Stimulated activated naive CD8-positive, alpha-beta T cell treated with anti-CD3 and anti-CD28 coated beads, Interleukin-15, Interleukin-2, amounts not matched to agents 100 ng/mL and 50 ng/mL, for 24 hours (primary cell): Measurements from ENCODE around the gene RBM20.
A peak's percentile ranks its signal among the peaks of the same experiment; 100 is the strongest.

Experiments
- H3K27ac Mint-ChIP-seq: one replicate; pipeline ENCODE4 v1.8.0; 2021; ENCODE audit warnings: mild to moderate bottlenecking, mixed read lengths
- H3K27me3 Mint-ChIP-seq: one replicate; pipeline ENCODE4 v1.8.0; 2021; ENCODE audit warnings: mixed read lengths
- H3K36me3 Mint-ChIP-seq: one replicate; pipeline ENCODE4 v1.8.0; 2021; ENCODE audit warnings: low read depth, mixed read lengths
- H3K4me1 Mint-ChIP-seq: one replicate; pipeline ENCODE4 v1.8.0; 2021; ENCODE audit warnings: low read depth, mixed read lengths
- H3K4me3 Mint-ChIP-seq: one replicate; pipeline ENCODE4 v1.8.0; 2021; ENCODE audit warnings: mild to moderate bottlenecking, mixed read lengths
- H3K9me3 Mint-ChIP-seq: one replicate; pipeline ENCODE4 v1.8.0; 2021; ENCODE audit warnings: mixed read lengths

Gene RBM20

GRCh38 chr10:110850099-110850498 is 206.0 kb downstream of the RBM20 start:
- Mint-ChIP-seq H3K4me3 (no peak overlapping the region), H3K27ac (peak overlapping the region; percentile 70), H3K36me3 (no peaks in the 10 kb centered on the region), H3K9me3 (peaks cover 3% of the 10 kb centered on the region), H3K4me1 (peaks cover 76% of the 10 kb centered on the region), H3K27me3 (no peaks in the 10 kb centered on the region)

GRCh38 chr10:110851020-110851612 is 207.0 kb downstream of the RBM20 start:
- Mint-ChIP-seq H3K4me1 (peaks cover 74% of the 10 kb centered on the region), H3K4me3 (peak overlapping the region; percentile 18), H3K27ac (peak overlapping the region; percentile 32), H3K9me3 (peaks cover 3% of the 10 kb centered on the region), H3K36me3 (no peaks in the 10 kb centered on the region), H3K27me3 (no peaks in the 10 kb centered on the region)

GRCh38 chr10:110852255-110852896 is 208.2 kb downstream of the RBM20 start:
- no peaks in the 10 kb centered on the region for H3K36me3 Mint-ChIP-seq
- H3K27me3 Mint-ChIP-seq = no peaks in the 10 kb centered on the region
- peak overlapping the region; percentile 64 for H3K4me3 Mint-ChIP-seq
- peaks cover 71% of the 10 kb centered on the region for H3K4me1 Mint-ChIP-seq
- peak overlapping the region; percentile 79 for H3K27ac Mint-ChIP-seq
- peaks cover 3% of the 10 kb centered on the region for H3K9me3 Mint-ChIP-seq

GRCh38 chr10:110852947-110853346 is 208.8 kb downstream of the RBM20 start:
- peak overlapping the region; percentile 64 for H3K4me3 Mint-ChIP-seq
- no peaks in the 10 kb centered on the region for H3K27me3 Mint-ChIP-seq
- H3K9me3 Mint-ChIP-seq = peaks cover 3% of the 10 kb centered on the region
- peak overlapping the region; percentile 79 for H3K27ac Mint-ChIP-seq
- H3K4me1 Mint-ChIP-seq = peaks cover 77% of the 10 kb centered on the region
- no peaks in the 10 kb centered on the region for H3K36me3 Mint-ChIP-seq

GRCh38 chr10:110853921-110854605 is 209.9 kb downstream of the RBM20 start:
- H3K4me3 Mint-ChIP-seq = no peak overlapping the region
- no peaks in the 10 kb centered on the region for H3K36me3 Mint-ChIP-seq
- no peak overlapping the region for H3K27ac Mint-ChIP-seq
- H3K9me3 Mint-ChIP-seq = peaks cover 3% of the 10 kb centered on the region
- no peaks in the 10 kb centered on the region for H3K27me3 Mint-ChIP-seq
- H3K4me1 Mint-ChIP-seq = peaks cover 80% of the 10 kb centered on the region

DNA sequence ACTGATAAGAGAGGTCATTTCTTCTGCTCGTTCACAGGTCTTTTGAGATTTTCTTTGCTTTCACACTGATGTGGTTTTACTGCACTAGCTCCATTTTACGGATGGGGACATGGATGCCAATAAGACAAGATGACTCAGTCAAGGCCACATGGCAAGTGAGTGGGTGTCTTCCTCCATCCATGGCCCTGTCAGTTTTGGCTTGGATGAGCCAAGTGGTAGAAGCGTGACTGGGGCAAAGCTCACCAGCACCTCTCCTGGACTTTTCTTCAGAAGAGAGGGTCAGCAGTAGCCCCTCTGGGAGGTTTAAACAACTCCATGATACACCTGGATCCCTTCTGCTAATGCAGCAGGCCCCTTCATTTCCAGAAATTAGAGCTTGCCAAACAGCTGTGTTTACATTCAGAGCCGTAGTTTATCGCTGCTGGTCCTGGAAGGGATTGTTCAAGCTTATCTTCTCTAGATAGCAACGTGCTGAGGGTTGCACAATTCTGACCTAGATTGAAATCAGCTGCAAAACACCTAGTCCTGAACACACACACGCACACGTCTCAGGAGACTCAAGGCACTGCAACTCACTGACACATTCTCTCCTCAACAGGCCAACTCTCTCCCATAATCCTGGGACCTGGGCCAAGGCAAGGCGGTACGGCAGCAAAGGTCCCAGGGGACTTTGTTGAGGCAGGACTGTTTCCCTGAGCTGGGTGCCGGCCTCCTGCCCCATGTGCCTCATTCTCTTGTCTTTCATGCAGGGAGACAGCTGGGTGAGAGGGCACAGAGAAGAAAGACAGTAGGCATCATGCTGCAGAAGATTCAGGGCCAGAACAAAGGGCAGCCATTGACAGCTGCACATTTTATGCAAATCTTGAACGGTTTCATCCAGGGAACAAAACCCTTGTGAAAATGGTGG is 213.4 kb downstream of the RBM20 start:
- no peak overlapping the region for H3K4me3 Mint-ChIP-seq
- H3K27ac Mint-ChIP-seq = peak overlapping the region; percentile 58
- no peaks in the 10 kb centered on the region for H3K27me3 Mint-ChIP-seq
- no peaks in the 10 kb centered on the region for H3K36me3 Mint-ChIP-seq
- H3K4me1 Mint-ChIP-seq = peaks cover 82% of the 10 kb centered on the region
- no peaks in the 10 kb centered on the region for H3K9me3 Mint-ChIP-seq

DNA sequence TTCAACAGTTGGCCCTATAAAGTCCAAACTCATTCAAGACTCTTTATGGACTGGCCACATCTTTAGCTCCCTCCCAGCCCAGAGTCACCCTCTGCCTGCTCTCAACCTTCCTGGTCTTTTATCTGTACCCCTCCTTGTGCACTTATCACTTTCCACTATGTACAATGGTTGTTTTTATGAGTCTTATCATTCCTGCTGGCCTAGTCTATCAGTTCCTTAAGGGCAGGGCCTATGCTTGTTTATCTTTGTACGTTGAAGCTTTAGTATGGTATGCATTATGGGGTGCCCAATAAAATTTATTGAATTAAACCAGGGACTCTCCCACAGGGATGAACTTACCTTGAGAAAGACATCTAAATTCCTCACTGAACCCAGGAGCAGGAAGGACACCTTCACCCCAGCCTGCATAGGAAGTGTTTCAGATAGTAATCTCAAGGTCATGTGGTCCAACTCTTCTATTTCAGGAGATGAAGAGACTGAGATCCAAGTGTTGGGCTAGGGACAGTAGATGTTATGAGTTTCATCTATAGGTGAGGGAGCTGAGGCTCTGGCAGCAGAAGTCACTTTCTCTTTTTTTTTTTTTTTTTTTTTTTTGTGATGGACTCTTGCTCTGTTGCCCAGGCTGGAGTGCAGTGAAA is 214.3 kb downstream of the RBM20 start:
- Mint-ChIP-seq H3K4me1 (peaks cover 82% of the 10 kb centered on the region), H3K9me3 (no peaks in the 10 kb centered on the region), H3K36me3 (no peaks in the 10 kb centered on the region), H3K27me3 (no peaks in the 10 kb centered on the region), H3K27ac (peak overlapping the region; percentile 3), H3K4me3 (no peak overlapping the region)

GRCh38 chr10:110859206-110859972 is 215.3 kb downstream of the RBM20 start:
- Mint-ChIP-seq H3K4me3 (no peak overlapping the region), H3K27me3 (no peaks in the 10 kb centered on the region), H3K27ac (peak overlapping the region; percentile 95), H3K4me1 (peaks cover 82% of the 10 kb centered on the region), H3K9me3 (no peaks in the 10 kb centered on the region), H3K36me3 (no peaks in the 10 kb centered on the region)

DNA sequence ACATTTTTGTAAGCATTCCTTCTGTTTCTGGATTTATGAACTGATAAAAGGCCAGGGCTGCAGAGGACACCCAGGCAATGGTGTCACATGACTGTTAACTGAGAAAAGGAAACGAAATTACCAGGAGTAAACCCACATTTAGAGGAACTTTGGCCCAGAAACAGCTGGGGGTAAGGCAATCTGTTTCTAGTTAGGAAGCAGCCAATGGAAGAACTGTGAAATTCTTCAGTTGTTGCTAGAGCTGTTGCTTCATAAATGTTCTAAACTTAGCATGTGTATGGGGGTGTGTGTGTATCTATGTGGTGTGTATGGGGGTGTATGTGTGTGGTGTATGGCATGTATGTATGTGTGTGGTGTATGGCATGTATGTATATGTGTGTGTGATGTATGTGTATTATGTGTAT is 215.8 kb downstream of the RBM20 start:
- no peaks in the 10 kb centered on the region for H3K27me3 Mint-ChIP-seq
- no peaks in the 10 kb centered on the region for H3K9me3 Mint-ChIP-seq
- H3K36me3 Mint-ChIP-seq = no peaks in the 10 kb centered on the region
- H3K27ac Mint-ChIP-seq = peak overlapping the region; percentile 95
- H3K4me3 Mint-ChIP-seq = peak overlapping the region; percentile 43
- peaks cover 84% of the 10 kb centered on the region for H3K4me1 Mint-ChIP-seq

DNA sequence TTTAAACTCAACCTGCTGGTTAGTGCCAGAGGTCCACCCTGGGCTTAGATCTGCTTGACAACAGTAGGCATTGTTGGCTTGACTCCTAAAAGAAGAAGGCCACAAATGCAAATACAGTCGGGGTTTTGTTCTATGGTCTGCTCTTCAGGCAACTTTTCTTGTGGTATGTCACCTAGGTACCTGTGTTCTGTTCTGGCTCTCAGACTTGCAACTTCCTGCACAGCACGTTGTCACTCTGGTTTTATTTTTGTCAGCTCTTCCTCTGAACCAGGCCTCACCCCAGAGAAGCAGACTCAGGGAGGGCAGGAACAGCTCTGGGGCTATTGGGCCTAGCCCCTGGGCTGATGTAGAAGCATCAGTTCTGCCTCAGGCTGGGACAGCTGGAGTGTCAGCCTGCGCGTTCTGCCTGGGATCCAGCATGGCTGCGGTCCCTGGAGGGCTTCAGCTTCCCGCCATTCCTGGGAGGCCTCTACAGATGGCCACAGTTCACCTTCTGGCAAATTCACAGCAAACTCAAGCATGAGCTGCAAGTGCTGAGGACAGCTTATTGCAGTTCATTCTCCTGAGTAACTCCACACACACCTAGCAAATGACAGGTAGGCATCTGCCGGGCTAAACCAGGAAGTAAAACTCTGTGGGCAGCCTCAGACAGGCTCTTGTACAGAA is 216.6 kb downstream of the RBM20 start:
- Mint-ChIP-seq H3K27ac (peak overlapping the region; percentile 95), H3K9me3 (no peaks in the 10 kb centered on the region), H3K27me3 (no peaks in the 10 kb centered on the region)

DNA sequence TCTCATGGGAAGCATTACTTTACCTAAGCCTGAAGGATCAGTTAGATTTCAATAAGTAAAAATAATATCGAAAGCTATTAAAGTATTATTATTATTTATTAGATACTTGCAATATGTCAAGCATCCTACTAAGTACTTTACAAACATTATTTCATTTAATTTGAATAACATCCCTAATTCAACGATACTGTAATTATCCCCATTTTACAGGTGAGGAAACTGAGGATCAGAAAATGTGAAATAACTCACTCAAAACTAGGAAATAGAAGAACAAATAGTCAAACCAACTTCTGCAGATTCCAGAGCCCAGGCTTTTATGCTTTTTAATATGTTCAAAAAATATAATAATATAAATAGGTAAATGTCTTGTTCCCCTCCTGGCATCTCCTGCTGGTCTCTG is 217.3 kb downstream of the RBM20 start:
- H3K9me3 Mint-ChIP-seq = no peaks in the 10 kb centered on the region
- H3K4me1 Mint-ChIP-seq = peaks cover 94% of the 10 kb centered on the region
- no peaks in the 10 kb centered on the region for H3K36me3 Mint-ChIP-seq
- peak overlapping the region; percentile 95 for H3K27ac Mint-ChIP-seq
- no peaks in the 10 kb centered on the region for H3K27me3 Mint-ChIP-seq
- no peak overlapping the region for H3K4me3 Mint-ChIP-seq

More for the DNA sequence above, 216.6 kb downstream of the RBM20 start:
- Mint-ChIP-seq H3K4me1 (peaks cover 91% of the 10 kb centered on the region), H3K4me3 (peak overlapping the region; percentile 44), H3K36me3 (no peaks in the 10 kb centered on the region)

- peak overlapping the region; percentile 8 for H3K27ac Mint-ChIP-seq
- no peaks in the 10 kb centered on the region for H3K36me3 Mint-ChIP-seq
- H3K27me3 Mint-ChIP-seq = no peaks in the 10 kb centered on the region
- peaks cover 100% of the 10 kb centered on the region for H3K4me1 Mint-ChIP-seq
- H3K9me3 Mint-ChIP-seq = no peaks in the 10 kb centered on the region
- H3K4me3 Mint-ChIP-seq = no peak overlapping the region
These were observed 218.0 kb downstream of the RBM20 start for GRCh38 chr10:110861930-110862649.

- Mint-ChIP-seq H3K36me3 (no peaks in the 10 kb centered on the region), H3K4me3 (no peak overlapping the region)
These were observed 218.8 kb downstream of the RBM20 start for GRCh38 chr10:110862961-110863360.

More at GRCh38 chr10:110862961-110863360, 218.8 kb downstream of the RBM20 start:
- Mint-ChIP-seq H3K27me3 (no peaks in the 10 kb centered on the region), H3K4me1 (peaks cover 100% of the 10 kb centered on the region), H3K9me3 (no peaks in the 10 kb centered on the region), H3K27ac (peak overlapping the region; percentile 72)
